Neural cell (in vitro differentiated cells): ENCODE results near the gene DNAJC27. TPM values are rescaled to one million over a fixed set of nuclear protein-coding genes. Genes with fewer than 3 reads are reported as not detected.

Experiments used
- H2AFZ ChIP-seq: fragments of 200-600, 300-800 bp; sonication (generic), shearing (Covaris generic); 2 replicates; pipeline ENCODE4 v1.6.0; 2014; ENCODE audit warnings: low read depth, mild to moderate bottlenecking, antibody characterized with exemption, low read length, moderate library complexity
- H3F3A ChIP-seq: fragments of 200-600 bp; shearing (Covaris generic); 2 replicates; pipeline ENCODE4 v1.6.1; 2016; ENCODE audit warnings: mild to moderate bottlenecking, moderate library complexity, mixed read lengths, antibody characterized with exemption, low read length; ENCODE audit not compliant: insufficient read depth, poor library complexity, severe bottlenecking
- H3K27ac ChIP-seq: fragments of 200-600, 300-800 bp; sonication (generic), shearing (Covaris generic); 2 replicates; pipeline ENCODE4 v1.5.1; 2014; ENCODE audit warnings: mild to moderate bottlenecking, low read length, moderate library complexity
- H3K27me3 ChIP-seq: fragments of 300-800, 200-600 bp; sonication (generic), shearing (Covaris generic); 2 replicates; pipeline ENCODE4 v1.6.0; 2014; ENCODE audit warnings: mild to moderate bottlenecking, low read depth, low read length, moderate library complexity; ENCODE audit not compliant: insufficient read depth
- H3K36me3 ChIP-seq: fragments of 300-800, 200-600 bp; sonication (generic), shearing (Covaris generic); 2 replicates; pipeline ENCODE4 v1.5.1; 2014; ENCODE audit warnings: mild to moderate bottlenecking, antibody characterized with exemption, low read length, moderate library complexity; ENCODE audit not compliant: insufficient read depth
- H3K4me2 ChIP-seq: fragments of 300-800, 200-600 bp; sonication (generic), shearing (Covaris generic); 2 replicates; pipeline ENCODE4 v1.6.0; 2014; ENCODE audit warnings: mild to moderate bottlenecking, low read length
- H3K4me3 ChIP-seq: fragments of 300-800, 200-600 bp; sonication (generic), shearing (Covaris generic); 2 replicates; pipeline ENCODE4 v1.5.1; 2014; ENCODE audit warnings: mild to moderate bottlenecking, low read length, moderate library complexity
- H3K79me2 ChIP-seq: fragments of 200-600 bp; shearing (Covaris generic); replicated peaks from 2 replicates; pipeline ENCODE4 v1.6.0; 2014; ENCODE audit warnings: mild to moderate bottlenecking, low read length, moderate library complexity; ENCODE audit not compliant: insufficient read depth
- H3K9ac ChIP-seq: fragments of 300-800, 200-600 bp; sonication (generic), shearing (Covaris generic); 2 replicates; pipeline ENCODE4 v1.6.1; 2016; ENCODE audit warnings: mild to moderate bottlenecking, low read length, mixed read lengths
- H3K9me2 ChIP-seq: fragments of 200-600 bp; shearing (Covaris generic); 2 replicates; pipeline ENCODE4 v1.6.1; 2016; ENCODE audit warnings: mild to moderate bottlenecking, low read length, mixed read lengths; ENCODE audit not compliant: insufficient read depth
- H3K9me3 ChIP-seq: fragments of 200-600, 300-800 bp; sonication (generic), shearing (Covaris generic); 2 replicates; pipeline ENCODE4 v1.6.1; 2016; ENCODE audit warnings: mild to moderate bottlenecking, mixed run types, low read length, moderate library complexity, mixed read lengths
- H4K20me1 ChIP-seq: fragments of 200-600 bp; shearing (Covaris generic); 2 replicates; pipeline ENCODE4 v1.6.1; 2016; ENCODE audit warnings: mild to moderate bottlenecking, mixed run types; ENCODE audit not compliant: insufficient read depth
- CTCF ChIP-seq: fragments of 450-650 bp; IDR thresholded peaks from 2 replicates; pipeline ENCODE4 v1.5.1; 2014; ENCODE audit warnings: antibody characterized with exemption, mild to moderate bottlenecking, moderate library complexity; ENCODE audit not compliant: poor library complexity, severe bottlenecking
- EP300 ChIP-seq: fragments of 450-650 bp; conservative IDR thresholded peaks from 2 replicates; pipeline ENCODE4 v1.6.1; 2014; ENCODE audit warnings: antibody characterized with exemption, mild to moderate bottlenecking, moderate library complexity; ENCODE audit not compliant: poor library complexity, severe bottlenecking
- EZH2 ChIP-seq: fragments of 200-600, 300-800 bp; shearing (Covaris generic), sonication (generic); IDR thresholded peaks from 2 replicates; pipeline ENCODE4 v1.6.1; 2014; ENCODE audit warnings: antibody characterized with exemption, low read length, borderline replicate concordance, mild to moderate bottlenecking; ENCODE audit not compliant: insufficient read depth, poor library complexity, severe bottlenecking
- MXI1 ChIP-seq: fragments of 450-650 bp; conservative IDR thresholded peaks from 2 replicates; pipeline ENCODE4 v1.6.1; 2014; ENCODE audit warnings: antibody characterized with exemption, mild to moderate bottlenecking; ENCODE audit not compliant: poor library complexity, severe bottlenecking
- POLR2AphosphoS5 ChIP-seq: IDR thresholded peaks from 2 replicates; pipeline ENCODE4 v1.6.1; 2012
- RAD21 ChIP-seq: fragments of 450-650 bp; conservative IDR thresholded peaks from 2 replicates; pipeline ENCODE4 v1.6.1; 2014; ENCODE audit warnings: antibody characterized with exemption, mild to moderate bottlenecking, moderate library complexity
- REST ChIP-seq: IDR thresholded peaks from 2 replicates; pipeline ENCODE4 v1.6.1; 2012; ENCODE audit warnings: borderline replicate concordance
- SMC3 ChIP-seq: fragments of 450-650 bp; conservative IDR thresholded peaks from 2 replicates; pipeline ENCODE4 v1.6.1; 2014; ENCODE audit warnings: antibody characterized with exemption, mild to moderate bottlenecking, moderate library complexity; ENCODE audit not compliant: poor library complexity
- TAF1 ChIP-seq: IDR thresholded peaks from 2 replicates; pipeline ENCODE4 v1.6.1; 2012; ENCODE audit warnings: low read depth
- polyA plus RNA-seq: library from polyadenylated mRNA; depleted of rRNA; stranded (reverse); fragments of >200 nt; gene quantifications from 2 replicates; pipeline ENCODE4 v1.2.3, GENCODE V29; 2014

DNAJC27 gene
- polyA plus RNA-seq, 1 donor from 2014 or later = 22.4 TPM

- H3K9me3 ChIP-seq = no peaks in the 10 kb centered on the region
- no peak overlapping the region for H3K4me3 ChIP-seq
- H3K4me2 ChIP-seq = no peak overlapping the region
- no peaks in the 10 kb centered on the region for H3K79me2 ChIP-seq
- no peaks in the 10 kb centered on the region for H4K20me1 ChIP-seq
- no peaks in the 10 kb centered on the region for H3K27me3 ChIP-seq
- no peak overlapping the region for H2AFZ ChIP-seq
- H3K36me3 ChIP-seq = no peaks in the 10 kb centered on the region
- no peak overlapping the region for H3K9ac ChIP-seq
- no peaks in the 10 kb centered on the region for H3K9me2 ChIP-seq
- H3K27ac ChIP-seq = no peak overlapping the region
- no peaks in the 10 kb centered on the region for H3F3A ChIP-seq
- TF ChIP-seq POLR2AphosphoS5 = no peak
- TF ChIP-seq REST = no peak
- TF ChIP-seq TAF1 = no peak
- no peak for TF ChIP-seq EP300
- TF ChIP-seq EZH2 = no peak
- TF ChIP-seq MXI1 = no peak
- TF ChIP-seq RAD21 = no peak
- TF ChIP-seq CTCF = no peak
- TF ChIP-seq SMC3 = no peak
Measured at GRCh38 chr2:24923106-24923505, 48.6 kb downstream of the DNAJC27 start.

GRCh38 chr2:24922556-24922955 lies 49.2 kb downstream of the DNAJC27 start:
- TF ChIP-seq POLR2AphosphoS5 (no peak), TAF1 (no peak), MXI1 (no peak), EP300 (no peak), SMC3 (no peak)
- H4K20me1 ChIP-seq = no peaks in the 10 kb centered on the region
- H3K4me3 ChIP-seq = no peak overlapping the region
- H3K9ac ChIP-seq = no peak overlapping the region
- H3K27me3 ChIP-seq = no peaks in the 10 kb centered on the region
- H3K4me2 ChIP-seq = no peak overlapping the region
- H3K27ac ChIP-seq = no peak overlapping the region
- no peaks in the 10 kb centered on the region for H3K36me3 ChIP-seq
- no peaks in the 10 kb centered on the region for H3K9me3 ChIP-seq
- no peaks in the 10 kb centered on the region for H3F3A ChIP-seq
- H3K79me2 ChIP-seq = no peaks in the 10 kb centered on the region
- no peak overlapping the region for H2AFZ ChIP-seq
- H3K9me2 ChIP-seq = no peaks in the 10 kb centered on the region
